Left lung (tissue), 10 donors: Measurements from ENCODE around the gene PBX2. TPM values are rescaled to one million over a fixed set of nuclear protein-coding genes. Genes with fewer than 3 reads are reported as not detected.

ENCODE experiments used
- ATAC-seq: fragments of 200-7000 bp; cut with Tn5 transposase; one replicate; pipeline ENCODE4 v1.9.1; 2020; ENCODE audit warnings: moderate library complexity
- DNase-seq, 4 donors: peaks; one replicate each; pipeline ENCODE4 v3.0.0-alpha.2; 2013 to 2020
- H3K27ac ChIP-seq, 2 donors: fragments of 200-600 bp; sonication (generic) in 1 of 2; one replicate each; pipeline versions ENCODE4 v1.5.0 to v1.8.0; 2020 to 2021
- H3K27me3 ChIP-seq, 2 donors: fragments of 200-600 bp; sonication (generic) in 1 of 2; one replicate each; pipeline versions ENCODE4 v1.5.0 to v1.8.0; 2020 to 2021
- H3K36me3 ChIP-seq, 2 donors: fragments of 200-600 bp; sonication (generic) in 1 of 2; one replicate each; pipeline versions ENCODE4 v1.5.0 to v1.8.0; 2020 to 2021
- H3K4me1 ChIP-seq, 2 donors: fragments of 200-600 bp; one replicate each; pipeline ENCODE4 v1.8.0; 2021
- H3K4me3 ChIP-seq, 2 donors: fragments of 200-600 bp; sonication (generic) in 1 of 2; one replicate each; pipeline versions ENCODE4 v1.5.0 to v1.8.0; 2020 to 2021; ENCODE audit warnings: mild to moderate bottlenecking in 1 of 2
- H3K9me3 ChIP-seq, 2 donors: fragments of 200-600 bp; sonication (generic) in 1 of 2; one replicate each; pipeline versions ENCODE4 v1.5.0 to v1.8.0; 2020 to 2021
- intact Hi-C, 2 donors: fragments of 100-400 bp; cut with DNase I; formaldehyde crosslinking; loops; one replicate each; pipeline versions ENCODE4 v1.11.2 to v1.14.2; 2022
- polyA plus RNA-seq, 6 donors: library from polyadenylated mRNA; unstranded; fragments of 120-200 nt; gene quantifications; one replicate each; pipeline ENCODE4 v1.2.1, GENCODE V29; 2013; ENCODE audit not compliant: insufficient read length in 6 of 6
- total RNA-seq, 2 donors: library from RNA; stranded (reverse); fragmentation: NEBNext Ultra II Directional; extraction: Animal tissue kit (Norgen Biotek cat#: 25700); gene quantifications; one replicate each; pipeline ENCODE4 v1.2.1, GENCODE V29; 2021
- TF ChIP-seq, protein P1 (sequence below), 2 donors: fragments of 200-600 bp; sonication (generic) in 1 of 2; IDR thresholded peaks; one replicate each; pipeline versions ENCODE4 v1.5.0 to v1.8.0; 2021; ENCODE audit warnings: antibody characterized with exemption in 2 of 2
- donor health status: DM: no; HTN: yes; CAD: no.
- donor health status: DM: no; HTN: no; CAD: no.

Gene PBX2
- total and polyA plus RNA-seq, 8 donors, result 91.0 to 174 (median 163) TPM

DNA sequence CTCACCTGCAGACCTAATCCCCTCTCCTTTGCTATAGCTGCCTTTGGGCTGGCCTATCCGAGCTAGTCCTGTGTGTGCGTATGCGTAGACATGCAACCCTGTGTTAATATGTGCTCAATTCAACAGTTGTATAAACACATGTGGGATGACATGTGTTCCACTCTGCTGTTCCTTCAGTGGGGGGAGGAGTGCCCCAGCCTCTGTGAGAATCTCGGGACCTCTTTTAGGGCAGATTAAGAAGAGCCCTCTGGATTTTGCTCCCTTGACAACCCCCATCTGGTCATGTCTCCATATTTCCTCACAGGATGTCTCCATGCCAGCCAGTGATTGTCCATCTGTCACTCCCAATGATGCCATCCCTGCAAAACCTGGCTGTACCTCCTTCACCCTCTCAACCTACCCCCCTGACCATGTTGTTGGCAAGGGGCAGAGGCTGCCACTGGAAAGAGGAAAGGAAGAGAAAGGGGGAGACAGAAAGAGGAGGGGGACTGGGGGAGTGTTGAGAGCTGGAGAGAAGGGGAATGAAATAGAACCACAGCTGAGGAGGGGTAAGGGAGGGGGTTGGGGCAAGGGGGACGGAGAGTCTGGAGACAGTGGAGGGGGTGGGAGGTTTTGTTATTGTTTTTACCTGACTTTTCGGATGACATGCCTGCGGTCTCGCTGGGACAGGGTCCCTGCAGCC, 38.7 kb downstream of the PBX2 start:
- DNase-seq (no peak), ATAC-seq (no peak)
- peak overlapping the region; percentile 5 to 13 for H3K4me3 ChIP-seq
- H3K4me1 ChIP-seq, result peaks cover 15 to 45% of the 10 kb centered on the region in 2 donors
- H3K9me3 ChIP-seq, result no peaks in the 10 kb centered on the region
- H3K27me3 ChIP-seq, result peaks cover 35 to 95% of the 10 kb centered on the region in 2 donors
- H3K36me3 ChIP-seq, result no peaks in the 10 kb centered on the region
- H3K27ac ChIP-seq, result no peak overlapping the region
- intact Hi-C loops, result loop anchor here in 1 of 2 donors (5.0 kb wide), 1 partner anchor 34 kb away; no protein-coding TSS in a partner anchor
- TF ChIP-seq, protein P1, sequence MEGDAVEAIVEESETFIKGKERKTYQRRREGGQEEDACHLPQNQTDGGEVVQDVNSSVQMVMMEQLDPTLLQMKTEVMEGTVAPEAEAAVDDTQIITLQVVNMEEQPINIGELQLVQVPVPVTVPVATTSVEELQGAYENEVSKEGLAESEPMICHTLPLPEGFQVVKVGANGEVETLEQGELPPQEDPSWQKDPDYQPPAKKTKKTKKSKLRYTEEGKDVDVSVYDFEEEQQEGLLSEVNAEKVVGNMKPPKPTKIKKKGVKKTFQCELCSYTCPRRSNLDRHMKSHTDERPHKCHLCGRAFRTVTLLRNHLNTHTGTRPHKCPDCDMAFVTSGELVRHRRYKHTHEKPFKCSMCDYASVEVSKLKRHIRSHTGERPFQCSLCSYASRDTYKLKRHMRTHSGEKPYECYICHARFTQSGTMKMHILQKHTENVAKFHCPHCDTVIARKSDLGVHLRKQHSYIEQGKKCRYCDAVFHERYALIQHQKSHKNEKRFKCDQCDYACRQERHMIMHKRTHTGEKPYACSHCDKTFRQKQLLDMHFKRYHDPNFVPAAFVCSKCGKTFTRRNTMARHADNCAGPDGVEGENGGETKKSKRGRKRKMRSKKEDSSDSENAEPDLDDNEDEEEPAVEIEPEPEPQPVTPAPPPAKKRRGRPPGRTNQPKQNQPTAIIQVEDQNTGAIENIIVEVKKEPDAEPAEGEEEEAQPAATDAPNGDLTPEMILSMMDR (IDR thresholded peaks at IDR 0.05), result no peak

DNA sequence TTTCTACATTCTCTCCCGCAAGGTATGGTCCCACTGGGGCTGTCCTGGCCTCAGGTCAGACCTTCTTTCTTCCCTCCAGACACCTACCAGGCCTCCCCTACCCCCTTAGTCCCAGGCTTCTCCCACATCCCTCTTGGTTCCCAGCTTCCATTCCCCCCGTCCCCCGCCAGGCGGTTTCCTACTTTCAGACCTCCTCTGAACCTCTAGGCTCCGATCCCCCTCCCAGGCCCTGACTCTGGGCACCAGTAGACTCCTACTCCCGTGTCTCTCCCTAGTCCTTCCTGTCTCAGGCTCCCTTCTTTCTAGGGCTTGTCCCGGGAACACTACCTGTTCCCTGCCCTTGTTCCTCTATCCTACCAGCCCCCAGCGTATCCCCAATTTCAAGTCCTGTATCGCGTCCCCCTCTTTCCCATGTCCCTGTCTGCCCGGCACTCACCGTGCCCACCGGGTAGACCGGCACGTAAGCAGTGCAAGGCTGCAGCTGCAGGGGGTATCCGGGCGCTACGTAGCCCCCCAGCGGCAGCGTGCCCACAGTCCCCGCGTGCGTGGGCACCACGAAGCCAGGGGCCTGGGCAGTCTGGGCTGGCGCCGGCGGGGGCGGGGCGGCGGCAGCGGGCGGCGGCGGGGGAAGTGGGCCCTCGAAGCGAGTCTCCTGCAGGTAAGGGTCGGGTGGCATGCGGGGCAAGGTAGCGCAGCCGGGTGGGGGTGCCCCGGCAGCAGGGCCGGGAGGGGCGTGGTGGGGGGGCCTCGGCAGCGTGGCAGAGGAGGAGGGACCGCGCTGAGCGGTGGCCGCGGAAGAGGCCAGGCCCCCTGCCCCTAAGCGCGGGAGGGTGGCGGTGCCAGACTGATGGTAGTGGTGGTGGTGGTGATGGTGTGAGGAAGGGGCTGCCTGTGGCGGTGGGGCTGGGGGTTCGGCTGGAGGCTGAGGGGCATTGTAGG, 39.8 kb downstream of the PBX2 start:
- peaks cover 15 to 44% of the 10 kb centered on the region in 2 donors for H3K4me1 ChIP-seq
- no peak overlapping the region for H3K4me3 ChIP-seq
- DNase-seq, result no peak
- TF ChIP-seq, protein P1 (IDR thresholded peaks at IDR 0.05), result no peak
- peaks cover 32 to 89% of the 10 kb centered on the region in 2 donors for H3K27me3 ChIP-seq
- no peak overlapping the region for H3K27ac ChIP-seq
- no peak for ATAC-seq
- intact Hi-C loops, result loop anchor here in 1 of 2 donors (5.0 kb wide), 1 partner anchor 33 kb away; no protein-coding TSS in a partner anchor
- H3K36me3 ChIP-seq, result no peaks in the 10 kb centered on the region
- no peaks in the 10 kb centered on the region for H3K9me3 ChIP-seq

DNA sequence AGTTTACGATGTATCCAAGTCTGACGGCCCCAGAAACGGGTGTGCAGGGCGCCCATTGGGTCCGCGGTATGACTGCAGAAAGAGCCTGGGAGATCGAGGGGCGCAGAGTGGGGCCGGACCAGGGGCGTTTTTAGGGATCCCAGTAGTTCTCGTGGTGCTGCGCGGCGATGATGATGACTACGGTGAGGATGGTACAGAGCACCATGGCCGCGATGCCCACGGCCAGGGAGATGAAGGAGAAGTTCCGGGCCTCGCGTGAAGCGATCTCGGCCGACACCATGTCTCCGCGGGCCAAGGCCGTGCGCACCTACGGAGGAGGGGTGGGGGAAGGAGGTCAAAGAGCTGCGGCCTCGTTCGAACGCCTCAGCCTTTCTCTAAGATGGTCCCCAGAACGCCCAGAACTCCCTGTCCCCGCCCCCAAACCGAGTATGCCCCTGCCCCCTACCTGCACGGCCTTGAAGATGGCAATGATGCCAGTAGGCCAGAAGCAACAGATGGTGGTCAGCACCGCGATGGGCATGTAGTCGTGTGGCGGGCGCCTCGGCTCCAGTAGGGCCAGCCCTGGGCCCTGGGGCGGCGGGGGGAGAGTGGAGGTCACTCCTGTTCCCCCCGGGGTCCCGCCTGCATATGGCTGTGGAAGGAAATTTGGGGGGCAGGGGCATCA, 40.8 kb downstream of the PBX2 start:
- Histone ChIP-seq H3K4me1 (peaks cover 9 to 34% of the 10 kb centered on the region in 2 donors), H3K9me3 (no peaks in the 10 kb centered on the region), H3K27ac (no peak overlapping the region), H3K36me3 (no peaks in the 10 kb centered on the region), H3K4me3 (peak overlapping the region in 1 of 2 donors; percentile 29), H3K27me3 (peaks cover 32 to 79% of the 10 kb centered on the region in 2 donors)
- TF ChIP-seq, protein P1 (IDR thresholded peaks at IDR 0.05), result no peak
- ATAC-seq, result no peak
- no peak for DNase-seq
- intact Hi-C loops, result no loop called here

DNA sequence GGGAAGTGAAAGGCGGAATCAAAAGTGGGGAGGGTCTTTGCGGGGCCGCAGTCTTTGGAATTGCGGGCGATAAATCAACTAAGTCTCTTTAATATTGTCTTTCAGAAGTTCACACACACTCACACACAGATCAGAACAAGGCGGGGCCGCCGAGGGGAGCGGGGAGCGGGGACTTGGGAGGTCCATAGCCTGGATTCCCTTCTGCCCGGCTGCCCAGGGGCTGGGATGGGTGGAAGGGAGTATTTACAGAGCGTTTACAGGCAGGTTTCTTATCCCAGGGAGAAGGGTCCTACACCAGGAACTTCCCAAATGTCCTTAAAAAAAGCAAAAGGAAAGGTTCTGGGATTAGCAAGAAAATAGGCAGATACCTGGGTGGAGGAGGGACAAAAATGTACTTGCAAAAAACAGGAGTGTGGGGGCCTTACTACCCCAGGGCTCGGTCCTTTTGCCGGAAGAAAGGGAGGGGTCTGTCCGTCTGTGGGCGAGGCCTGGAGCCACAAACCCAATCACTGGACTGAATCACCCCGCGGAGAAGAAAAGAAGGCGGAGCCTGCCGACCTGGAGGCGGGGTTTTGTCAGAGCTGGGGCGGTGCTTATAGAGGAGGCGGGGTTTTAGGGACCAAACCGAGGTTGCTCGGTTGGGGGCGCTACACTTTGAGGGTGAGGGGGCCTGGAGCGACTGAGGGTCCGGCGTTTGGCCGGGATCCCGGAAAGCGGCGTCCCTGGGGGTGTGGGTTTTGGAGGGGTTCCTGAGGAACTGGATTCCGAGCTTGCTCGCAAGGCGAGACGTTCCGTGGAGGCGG, 41.5 kb downstream of the PBX2 start:
- TF ChIP-seq, protein P1 (IDR thresholded peaks at IDR 0.05), result no peak
- Histone ChIP-seq H3K9me3 (no peaks in the 10 kb centered on the region), H3K27ac (no peak overlapping the region), H3K4me3 (peak overlapping the region in 1 of 2 donors; percentile 29), H3K4me1 (peaks cover 5 to 26% of the 10 kb centered on the region in 2 donors), H3K27me3 (peaks cover 32 to 74% of the 10 kb centered on the region in 2 donors), H3K36me3 (no peaks in the 10 kb centered on the region)
- ATAC-seq (peak; percentile 47), DNase-seq (peak in 3 of 4 donors; percentile 48 to 87 (median 71))
- intact Hi-C loops, result no loop called here
